Neuronal stem cell (in vitro differentiated cells): ENCODE measurements around the gene OLA1.

Experiments used
- DNase-seq: peaks from one replicate; pipeline ENCODE4 v3.0.0-alpha.2; 2013; ENCODE audit warnings: low spot score
- H2AFZ ChIP-seq: one replicate; pipeline ENCODE4 v1.6.1; 2013; ENCODE audit warnings: mild to moderate bottlenecking, low read length, inconsistent platforms
- H2AK5ac ChIP-seq: 2 replicates; pipeline ENCODE4 v1.6.1; 2013; ENCODE audit warnings: low read depth, mild to moderate bottlenecking, inconsistent platforms, low read length, moderate library complexity, mixed read lengths
- H2BK120ac ChIP-seq: 2 replicates; pipeline ENCODE4 v1.6.1; 2013; ENCODE audit warnings: low read depth, mild to moderate bottlenecking, inconsistent platforms, low read length, moderate library complexity, mixed read lengths
- H2BK12ac ChIP-seq: one replicate; pipeline ENCODE4 v1.6.1; 2013; ENCODE audit warnings: low read length, inconsistent platforms
- H2BK15ac ChIP-seq: 2 replicates; pipeline ENCODE4 v1.6.1; 2013; ENCODE audit warnings: mild to moderate bottlenecking, low read length, inconsistent platforms, mixed read lengths
- H2BK5ac ChIP-seq: one replicate; pipeline ENCODE4 v1.6.1; 2013; ENCODE audit warnings: inconsistent platforms, mild to moderate bottlenecking, low read length, moderate library complexity
- H3K14ac ChIP-seq: one replicate; pipeline ENCODE4 v1.6.1; 2013; ENCODE audit warnings: low read length, inconsistent platforms
- H3K18ac ChIP-seq: 2 replicates; pipeline ENCODE4 v1.6.1; 2013; ENCODE audit warnings: low read length, inconsistent platforms
- H3K23ac ChIP-seq: 2 replicates; pipeline ENCODE4 v1.6.1; 2013; ENCODE audit warnings: low read depth, mild to moderate bottlenecking, mixed read lengths, low read length, inconsistent platforms; ENCODE audit not compliant: poor library complexity
- H3K27ac ChIP-seq: replicated peaks from 3 replicates; pipeline ENCODE4 v1.5.1; 2013; ENCODE audit warnings: low read length, inconsistent platforms
- H3K27me3 ChIP-seq, 3 experiments: 2 replicates each; pipeline ENCODE4 v1.6.1; 2013; ENCODE audit warnings: low read length in 3 of 3, mild to moderate bottlenecking in 2 of 3, inconsistent platforms in 1 of 3, low read depth in 1 of 3, mixed read lengths in 1 of 3, moderate library complexity in 1 of 3; ENCODE audit not compliant: control insufficient read depth in 3 of 3, insufficient read depth in 3 of 3
- H3K36me3 ChIP-seq, 2 donors: replicated peaks in 1 of 2; 2 replicates each; pipeline ENCODE4 v1.6.1; 2013; ENCODE audit warnings: low read length in 2 of 2; ENCODE audit not compliant: control insufficient read depth in 2 of 2, insufficient read depth in 2 of 2
- H3K4ac ChIP-seq: 2 replicates; pipeline ENCODE4 v1.6.1; 2013; ENCODE audit warnings: inconsistent platforms, mild to moderate bottlenecking, low read length, moderate library complexity
- H3K4me1 ChIP-seq, 2 donors: 1 replicate in 1 of 2; 2 replicates in 1 of 2; pipeline ENCODE4 v1.6.1; 2013; ENCODE audit warnings: low read length in 2 of 2, low read depth in 1 of 2; ENCODE audit not compliant: control insufficient read depth in 2 of 2, insufficient read depth in 1 of 2
- H3K4me2 ChIP-seq: one replicate; pipeline ENCODE4 v1.6.1; 2013; ENCODE audit warnings: mild to moderate bottlenecking, low read length, inconsistent platforms; ENCODE audit not compliant: insufficient read depth, poor library complexity, severe bottlenecking
- H3K4me3 ChIP-seq, 2 donors: 2 replicates each; pipeline ENCODE4 v1.5.1; 2013; ENCODE audit warnings: low read length in 2 of 2, mild to moderate bottlenecking in 2 of 2, inconsistent platforms in 1 of 2, moderate library complexity in 1 of 2
- H3K79me1 ChIP-seq: one replicate; pipeline ENCODE4 v1.6.1; 2013; ENCODE audit warnings: low read depth, mild to moderate bottlenecking, inconsistent platforms, low read length, moderate library complexity
- H3K9ac ChIP-seq: one replicate; pipeline ENCODE4 v1.6.1; 2013; ENCODE audit warnings: mild to moderate bottlenecking, low read depth, low read length, inconsistent platforms; ENCODE audit not compliant: poor library complexity
- H3K9me3 ChIP-seq, 2 donors: replicated peaks in 1 of 2; 2 replicates each; pipeline versions ENCODE3 to v1.6.1; 2013; ENCODE audit warnings: low read length in 2 of 2, mild to moderate bottlenecking in 2 of 2, inconsistent platforms in 1 of 2, low read depth in 1 of 2, mixed read lengths in 1 of 2, moderate library complexity in 1 of 2; ENCODE audit not compliant: control insufficient read depth in 2 of 2, insufficient read depth in 1 of 2
- H4K8ac ChIP-seq: one replicate; pipeline ENCODE4 v1.6.1; 2013; ENCODE audit warnings: low read depth, mild to moderate bottlenecking, inconsistent platforms, low read length, moderate library complexity
- H4K91ac ChIP-seq: one replicate; pipeline ENCODE4 v1.6.1; 2013; ENCODE audit warnings: low read length, low read depth, mild to moderate bottlenecking, inconsistent platforms; ENCODE audit not compliant: poor library complexity
- WGBS, 2 donors: extraction: QIAGEN DNeasy Blood & Tissue Kit; methylation state at CpG; one replicate each; pipeline ENCODE4 v1.1.7; 2013; ENCODE audit warnings: missing lambda C conversion rate in 2 of 2, mixed read lengths in 1 of 2; ENCODE audit not compliant: insufficient read length in 2 of 2, insufficient replicate concordance in 1 of 2; ENCODE audit errors: extremely low coverage in 2 of 2; 5-methylcytosine and 5-hydroxymethylcytosine counted together

Gene OLA1

GRCh38 chr2:174184915-174185314, 63.4 kb downstream of the OLA1 start:
- no peak overlapping the region for H2BK5ac ChIP-seq
- no peaks in the 10 kb centered on the region for H3K79me1 ChIP-seq
- H2AK5ac ChIP-seq: no peak overlapping the region
- H4K91ac ChIP-seq: no peak overlapping the region
- no peak overlapping the region for H2BK15ac ChIP-seq
- no peak overlapping the region for H2BK12ac ChIP-seq
- no peak overlapping the region for H3K14ac ChIP-seq
- H3K4me2 ChIP-seq: no peak overlapping the region
- H3K18ac ChIP-seq: no peak overlapping the region
- H2BK120ac ChIP-seq: no peak overlapping the region
- H4K8ac ChIP-seq: no peak overlapping the region
- no peak overlapping the region for H3K23ac ChIP-seq
- peaks cover 0 to 29% of the 10 kb centered on the region in 2 donors for H3K36me3 ChIP-seq
- no peak overlapping the region for H3K4ac ChIP-seq
- no peak overlapping the region for H3K27ac ChIP-seq
- no peak overlapping the region for H2AFZ ChIP-seq
- DNase-seq: no peak
- H3K4me3 ChIP-seq: no peak overlapping the region
- H3K27me3 ChIP-seq: no peaks in the 10 kb centered on the region
- no CpG with 5 or more reads among the region's 1 CpG for WGBS, 2 donors
- peaks cover 0 to 3% of the 10 kb centered on the region in 2 donors for H3K9me3 ChIP-seq
- no peak overlapping the region for H3K9ac ChIP-seq
- peaks cover 2 to 8% of the 10 kb centered on the region in 2 donors for H3K4me1 ChIP-seq

DNA sequence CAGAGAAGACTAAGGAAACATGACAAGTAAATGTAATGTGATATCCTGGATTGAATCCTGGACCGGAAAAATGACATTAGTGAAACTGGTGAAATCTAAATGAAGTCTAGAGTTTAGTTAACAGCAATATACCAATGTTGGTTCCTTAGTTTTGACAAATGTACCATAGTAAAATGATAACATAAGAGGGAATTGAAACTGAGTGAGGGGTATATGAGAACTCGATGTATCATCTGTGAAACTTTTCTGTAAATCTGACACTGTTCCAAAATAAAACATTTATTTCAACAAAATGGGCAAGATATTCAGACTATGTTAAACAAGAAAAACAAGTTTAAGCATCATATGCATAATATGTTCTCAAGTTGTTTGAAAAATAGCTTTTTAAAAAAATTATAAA, 63.8 kb downstream of the OLA1 start:
- no peak overlapping the region for H3K27ac ChIP-seq
- H3K18ac ChIP-seq: no peak overlapping the region
- no peak overlapping the region for H2AFZ ChIP-seq
- H2AK5ac ChIP-seq: no peak overlapping the region
- no peak overlapping the region for H3K4ac ChIP-seq
- H3K4me2 ChIP-seq: no peak overlapping the region
- no peak overlapping the region for H2BK12ac ChIP-seq
- no peaks in the 10 kb centered on the region for H3K79me1 ChIP-seq
- H3K36me3 ChIP-seq: peaks cover 0 to 29% of the 10 kb centered on the region in 2 donors
- no peak overlapping the region for H3K4me3 ChIP-seq
- no peak overlapping the region for H2BK15ac ChIP-seq
- H2BK5ac ChIP-seq: no peak overlapping the region
- H3K27me3 ChIP-seq: no peaks in the 10 kb centered on the region
- H3K9ac ChIP-seq: no peak overlapping the region
- H3K4me1 ChIP-seq: peaks cover 2 to 8% of the 10 kb centered on the region in 2 donors
- H2BK120ac ChIP-seq: no peak overlapping the region
- H3K14ac ChIP-seq: no peak overlapping the region
- no CpG with 5 or more reads among the region's 2 CpGs for WGBS, 2 donors
- H3K9me3 ChIP-seq: peaks cover 0 to 3% of the 10 kb centered on the region in 2 donors
- no peak for DNase-seq
- no peak overlapping the region for H4K91ac ChIP-seq
- H3K23ac ChIP-seq: no peak overlapping the region
- H4K8ac ChIP-seq: no peak overlapping the region

GRCh38 chr2:174183076-174183475, 65.3 kb downstream of the OLA1 start:
- Histone ChIP-seq H4K8ac (no peak overlapping the region), H3K27ac (no peak overlapping the region), H3K18ac (no peak overlapping the region)

DNA sequence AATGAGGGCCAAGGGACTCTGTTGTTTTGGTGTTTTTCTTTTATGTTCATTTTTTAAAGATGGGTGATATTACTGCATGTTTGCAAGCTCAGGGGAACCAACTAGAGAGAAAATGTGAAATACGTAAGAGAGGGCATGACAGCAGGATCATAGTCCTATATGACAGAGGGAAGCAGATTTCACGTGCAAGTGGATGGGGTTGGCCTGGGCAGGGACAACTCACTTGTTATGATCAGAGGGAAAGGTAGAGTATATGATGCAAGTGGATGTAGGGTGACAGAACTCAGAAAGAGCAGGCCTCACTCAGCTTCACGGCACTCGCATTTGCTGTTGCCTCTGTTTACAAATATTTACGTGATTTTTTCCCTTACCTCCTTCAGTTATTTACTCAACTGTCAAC, 67.0 kb downstream of the OLA1 start:
- H2AFZ ChIP-seq: no peak overlapping the region
- H3K14ac ChIP-seq: no peak overlapping the region
- H2BK12ac ChIP-seq: no peak overlapping the region
- DNase-seq: no peak
- no peak overlapping the region for H4K91ac ChIP-seq
- H3K23ac ChIP-seq: no peak overlapping the region
- no peak overlapping the region for H3K9ac ChIP-seq
- H3K9me3 ChIP-seq: peaks cover 0 to 3% of the 10 kb centered on the region in 2 donors
- H3K4me2 ChIP-seq: no peak overlapping the region
- H3K79me1 ChIP-seq: no peaks in the 10 kb centered on the region
- no peak overlapping the region for H2BK120ac ChIP-seq
- peaks cover 0 to 17% of the 10 kb centered on the region in 2 donors for H3K36me3 ChIP-seq
- no peaks in the 10 kb centered on the region for H3K27me3 ChIP-seq
- no peak overlapping the region for H3K18ac ChIP-seq
- no CpG with 5 or more reads among the region's 5 CpGs for WGBS, 2 donors
- H2BK5ac ChIP-seq: no peak overlapping the region
- no peak overlapping the region for H2BK15ac ChIP-seq
- H3K4me3 ChIP-seq: no peak overlapping the region
- peaks cover 7 to 17% of the 10 kb centered on the region in 2 donors for H3K4me1 ChIP-seq
- no peak overlapping the region for H2AK5ac ChIP-seq
- H3K27ac ChIP-seq: no peak overlapping the region
- H4K8ac ChIP-seq: no peak overlapping the region
- no peak overlapping the region for H3K4ac ChIP-seq

More at GRCh38 chr2:174183076-174183475, 65.3 kb downstream of the OLA1 start:
- Histone ChIP-seq H2BK12ac (no peak overlapping the region), H3K4me3 (no peak overlapping the region), H3K9ac (no peak overlapping the region), H2AFZ (no peak overlapping the region), H3K14ac (no peak overlapping the region), H4K91ac (no peak overlapping the region), H3K4me1 (peaks cover 2 to 8% of the 10 kb centered on the region in 2 donors), H2BK15ac (no peak overlapping the region), H3K79me1 (no peaks in the 10 kb centered on the region), H3K27me3 (no peaks in the 10 kb centered on the region), H3K4ac (no peak overlapping the region), H3K23ac (no peak overlapping the region), H2AK5ac (no peak overlapping the region), H3K4me2 (no peak overlapping the region), H2BK120ac (no peak overlapping the region), H3K36me3 (peaks cover 0 to 24% of the 10 kb centered on the region in 2 donors), H3K9me3 (peaks cover 0 to 3% of the 10 kb centered on the region in 2 donors), H2BK5ac (no peak overlapping the region)
- WGBS, 2 donors: no CpG with 5 or more reads among the region's 1 CpG
- no peak for DNase-seq
